GM23338 (cell line): ENCODE data around the gene AP1G1.

ENCODE experiments used
- CREB1 ChIP-seq: fragments of 250-450 bp; sonication (Bioruptor Pico); IDR thresholded peaks from 2 replicates; pipeline ENCODE4 v1.5.0; 2020; ENCODE audit warnings: low read depth, mild to moderate bottlenecking, moderate library complexity
- CTCF ChIP-seq, 2 experiments: fragments of 200-600 bp in 1 of 2; sonication (generic) in 1 of 2; conservative IDR thresholded peaks; 2 replicates each; pipeline versions ENCODE4 v1.5.1 to v1.6.1; 2016 to 2017; ENCODE audit warnings: antibody characterized with exemption in 2 of 2, low read depth in 2 of 2, mild to moderate bottlenecking in 2 of 2, moderate library complexity in 1 of 2
- EZH2 ChIP-seq: fragments of 200-600 bp; sonication (generic); IDR thresholded peaks from one replicate; pipeline ENCODE4 v1.8.0; 2017; ENCODE audit warnings: antibody characterized with exemption, mild to moderate bottlenecking, low read depth; ENCODE audit not compliant: unreplicated experiment
- EZH2phosphoT487 ChIP-seq: fragments of 200-600 bp; sonication (generic); IDR thresholded peaks from one replicate; pipeline ENCODE4 v1.8.1; 2018; ENCODE audit warnings: antibody characterized with exemption; ENCODE audit not compliant: unreplicated experiment
- JUNB ChIP-seq: IDR thresholded peaks from one replicate; pipeline ENCODE4 v1.6.1; 2016; ENCODE audit warnings: antibody characterized with exemption; ENCODE audit not compliant: unreplicated experiment
- NANOG ChIP-seq: IDR thresholded peaks from 2 replicates; pipeline ENCODE4 v1.6.1; 2016; ENCODE audit warnings: antibody characterized with exemption, borderline replicate concordance
- POLR2AphosphoS5 ChIP-seq: IDR thresholded peaks from 2 replicates; pipeline ENCODE4 v1.6.1; 2016; ENCODE audit warnings: antibody characterized with exemption, low read depth
- REST ChIP-seq: IDR thresholded peaks from one replicate; pipeline ENCODE4 v1.6.1; 2018; ENCODE audit warnings: antibody characterized with exemption; ENCODE audit not compliant: unreplicated experiment
- STAT1 ChIP-seq: IDR thresholded peaks from one replicate; pipeline ENCODE4 v1.6.1; 2016; ENCODE audit warnings: antibody characterized with exemption; ENCODE audit not compliant: unreplicated experiment
- ZNF114 ChIP-seq: fragments of 250-450 bp; sonication (Bioruptor Pico); IDR thresholded peaks from 2 replicates; pipeline ENCODE4 v1.5.0; 2020; ENCODE audit warnings: mild to moderate bottlenecking, moderate library complexity
- ZNF331 ChIP-seq: fragments of 250-450 bp; sonication (Bioruptor Pico); IDR thresholded peaks from 2 replicates; pipeline ENCODE4 v1.5.0; 2020; ENCODE audit warnings: low read depth, mild to moderate bottlenecking, moderate library complexity
- TF ChIP-seq, protein P1 (sequence below): IDR thresholded peaks from 2 replicates; pipeline ENCODE4 v1.6.1; 2016; ENCODE audit warnings: antibody characterized with exemption

DNA sequence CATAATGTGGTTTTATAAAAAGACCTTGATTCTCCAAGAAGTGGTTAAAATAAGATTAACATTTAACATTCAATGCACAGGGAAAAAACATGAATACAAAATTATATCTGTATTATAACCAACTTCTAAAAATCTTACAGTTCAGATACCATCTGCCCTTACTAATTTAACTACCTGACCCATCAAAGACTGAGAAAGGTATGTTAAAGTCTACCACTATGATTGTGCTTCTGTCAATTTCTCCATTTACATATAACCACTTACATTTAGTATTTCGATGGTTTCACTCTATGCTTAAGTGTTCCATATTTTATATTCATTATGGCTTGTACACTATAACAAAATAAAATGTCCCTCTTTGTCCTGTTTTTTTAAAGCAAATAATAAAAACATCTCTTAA is 14.6 kb downstream of the AP1G1 start:
- no peak for TF ChIP-seq ZNF114
- no peak for TF ChIP-seq EZH2
- no peak for TF ChIP-seq CTCF (conservative IDR thresholded peaks at IDR 0.05; ENCODE audit: low read depth in 2 of 2)
- TF ChIP-seq POLR2AphosphoS5 = no peak
- no peak for TF ChIP-seq EZH2phosphoT487
- no peak for TF ChIP-seq CREB1
- TF ChIP-seq REST = no peak
- TF ChIP-seq JUNB = no peak
- no peak for TF ChIP-seq NANOG
- TF ChIP-seq, protein P1, sequence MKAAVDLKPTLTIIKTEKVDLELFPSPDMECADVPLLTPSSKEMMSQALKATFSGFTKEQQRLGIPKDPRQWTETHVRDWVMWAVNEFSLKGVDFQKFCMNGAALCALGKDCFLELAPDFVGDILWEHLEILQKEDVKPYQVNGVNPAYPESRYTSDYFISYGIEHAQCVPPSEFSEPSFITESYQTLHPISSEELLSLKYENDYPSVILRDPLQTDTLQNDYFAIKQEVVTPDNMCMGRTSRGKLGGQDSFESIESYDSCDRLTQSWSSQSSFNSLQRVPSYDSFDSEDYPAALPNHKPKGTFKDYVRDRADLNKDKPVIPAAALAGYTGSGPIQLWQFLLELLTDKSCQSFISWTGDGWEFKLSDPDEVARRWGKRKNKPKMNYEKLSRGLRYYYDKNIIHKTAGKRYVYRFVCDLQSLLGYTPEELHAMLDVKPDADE = no peak
- TF ChIP-seq ZNF331 (CRISPR knock-in tag) = no peak
- no peak for TF ChIP-seq STAT1
